HG02981 (cell line): Measurements from ENCODE around the gene LCN1.

ENCODE experiments used
- ATAC-seq: cut with Tn5 transposase; IDR thresholded peaks from one replicate; pipeline ENCODE4 v1.9.1; 2021; ENCODE audit warnings: mild to moderate bottlenecking, moderate library complexity; ENCODE audit not compliant: unreplicated experiment

LCN1 gene

GRCh38 chr9:135520916-135521607, at the start of gene LCN1:
Gene LCN1, plus strand, starts transcription at chr9:135521440. Its CDS starts 58 bp downstream, at chr9:135521498.
- no peak for ATAC-seq

- no peak for ATAC-seq
Measured at GRCh38 chr9:135471791-135472640, 49.2 kb upstream of the LCN1 start.

GRCh38 chr9:135473972-135474543, 47.2 kb upstream of the LCN1 start:
- no peak for ATAC-seq

- ATAC-seq, result no peak
Measured at GRCh38 chr9:135474915-135475314, 46.3 kb upstream of the LCN1 start.

- ATAC-seq, result no peak
Measured at GRCh38 chr9:135476561-135477355, 44.5 kb upstream of the LCN1 start.

GRCh38 chr9:135478191-135478590, 43.0 kb upstream of the LCN1 start:
- no peak for ATAC-seq

- ATAC-seq, result no peak
Measured at GRCh38 chr9:135478829-135479468, 42.3 kb upstream of the LCN1 start.

GRCh38 chr9:135479469-135480052, 41.7 kb upstream of the LCN1 start, which contains the start of gene PPP1R26:
Gene PPP1R26, plus strand, starts transcription at chr9:135479782. Its CDS starts 4,729 bp downstream, at chr9:135484511.
- no peak for ATAC-seq

- ATAC-seq, result no peak
Measured at GRCh38 chr9:135480071-135480939, 40.9 kb upstream of the LCN1 start.

GRCh38 chr9:135480940-135481310, 40.3 kb upstream of the LCN1 start:
- ATAC-seq, result no peak

GRCh38 chr9:135482015-135482754, 39.1 kb upstream of the LCN1 start:
- no peak for ATAC-seq

- ATAC-seq, result no peak
Measured at GRCh38 chr9:135484460-135485277, 36.6 kb upstream of the LCN1 start.

GRCh38 chr9:135485385-135485784, 35.9 kb upstream of the LCN1 start:
- no peak for ATAC-seq

- no peak for ATAC-seq
Measured at GRCh38 chr9:135485832-135486231, 35.4 kb upstream of the LCN1 start.

- ATAC-seq, result no peak
Measured at GRCh38 chr9:135486267-135487065, 34.8 kb upstream of the LCN1 start.

GRCh38 chr9:135487281-135488012, 33.8 kb upstream of the LCN1 start:
- no peak for ATAC-seq
